ENCODE results near the gene CD47.

The CD47 gene

GRCh38 chr3:108051005-108051404 is 39.8 kb downstream of the CD47 start:
- peak; percentile 12 for DNase-seq (ENCODE audit: low read depth)

GRCh38 chr3:108047987-108048386 is 42.8 kb downstream of the CD47 start:
- no peak for DNase-seq (ENCODE audit: low read depth)

DNA sequence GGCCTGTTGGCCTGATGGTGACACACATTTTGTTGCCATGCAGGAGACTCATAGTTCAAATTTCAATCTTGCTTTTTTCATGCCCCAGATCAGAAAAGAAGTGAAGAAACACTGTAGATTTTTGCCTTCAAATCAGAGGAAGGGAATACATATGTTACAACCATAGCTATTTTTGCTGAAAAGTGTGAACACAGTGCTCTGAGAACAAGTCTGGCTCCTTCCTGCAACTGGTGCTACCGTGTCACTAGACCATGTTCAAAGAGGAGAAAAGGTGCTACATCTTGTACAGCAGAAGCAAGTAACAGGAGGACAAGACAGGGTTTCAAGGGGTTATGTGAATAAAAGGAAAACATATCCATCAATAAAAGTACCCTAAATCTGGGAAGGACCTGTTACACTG is 44.6 kb downstream of the CD47 start:
- no peak for DNase-seq (ENCODE audit: low read depth)

DNA sequence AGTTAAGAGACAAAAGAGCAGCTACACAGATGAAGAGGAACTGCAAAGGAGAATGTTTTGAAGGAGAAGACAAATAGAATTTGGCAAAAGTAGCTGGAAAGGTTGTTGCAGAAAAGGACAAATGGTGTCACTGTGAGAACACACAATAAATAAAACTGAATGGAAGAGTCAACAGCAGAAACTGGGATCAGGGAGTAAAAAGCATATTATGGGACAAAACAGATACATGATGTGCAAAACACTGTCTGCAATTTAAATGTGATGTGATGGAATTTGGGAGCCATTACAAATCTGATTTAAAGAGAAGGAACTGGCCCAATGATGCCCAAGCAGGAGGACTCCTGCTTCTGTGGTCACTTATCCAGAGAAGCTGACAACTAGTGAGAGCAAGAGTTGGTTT is 46.1 kb downstream of the CD47 start:
- no peak for DNase-seq (ENCODE audit: low read depth)

GRCh38 chr3:108042300-108042699 is 48.5 kb downstream of the CD47 start:
- no peak for DNase-seq (ENCODE audit: low read depth)

DNA sequence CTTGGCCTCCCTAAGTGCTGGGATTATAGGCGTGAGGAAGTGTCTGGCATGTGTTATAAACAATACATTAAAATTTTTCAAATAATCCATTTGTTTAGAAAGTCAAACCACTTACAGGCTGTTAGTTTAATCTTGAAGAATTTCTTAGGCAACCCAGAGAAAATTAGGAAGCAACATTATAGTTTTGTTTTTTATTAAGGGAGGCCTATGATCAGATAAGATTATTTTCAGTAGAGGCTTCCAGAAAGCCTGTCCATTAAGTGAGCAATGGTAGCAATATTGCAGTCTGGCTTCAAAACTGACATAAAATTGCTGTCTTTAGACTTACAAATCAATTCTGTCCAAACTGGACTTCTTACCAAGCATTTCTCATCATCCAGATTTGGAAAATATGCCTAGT is 49.6 kb downstream of the CD47 start:
- no peak for DNase-seq (ENCODE audit: low read depth)

DNA sequence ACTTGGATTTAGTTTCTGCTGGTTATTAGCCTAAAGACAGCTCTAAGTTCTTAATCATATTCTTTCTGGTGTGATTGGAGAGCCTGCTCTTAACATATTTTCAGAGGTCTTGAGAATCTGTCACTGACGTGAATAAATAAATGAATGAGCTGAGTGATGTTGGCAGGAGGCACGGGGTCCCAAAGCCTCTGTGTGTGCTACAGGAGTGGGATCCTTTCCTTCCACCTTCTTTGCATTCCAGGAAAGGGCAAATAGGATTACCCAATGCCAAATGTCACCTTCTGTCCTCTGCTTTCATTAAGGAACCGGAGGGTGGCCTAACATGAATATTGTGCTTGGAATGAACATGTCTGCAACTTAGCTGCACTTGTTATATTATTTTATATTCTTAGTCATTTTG is 53.1 kb downstream of the CD47 start:
- DNase-seq (ENCODE audit: low read depth) = no peak

GRCh38 chr3:108036984-108037741 is 53.7 kb downstream of the CD47 start:
- DNase-seq (ENCODE audit: low read depth) = no peak

- no peak for DNase-seq (ENCODE audit: low read depth)
These were observed 54.4 kb downstream of the CD47 start for GRCh38 chr3:108036401-108036800.

- DNase-seq (ENCODE audit: low read depth) = no peak
These were observed 55.1 kb downstream of the CD47 start for GRCh38 chr3:108035751-108036150.

- no peak for DNase-seq (ENCODE audit: low read depth)
These were observed 58.9 kb downstream of the CD47 start for GRCh38 chr3:108031895-108032294.

DNA sequence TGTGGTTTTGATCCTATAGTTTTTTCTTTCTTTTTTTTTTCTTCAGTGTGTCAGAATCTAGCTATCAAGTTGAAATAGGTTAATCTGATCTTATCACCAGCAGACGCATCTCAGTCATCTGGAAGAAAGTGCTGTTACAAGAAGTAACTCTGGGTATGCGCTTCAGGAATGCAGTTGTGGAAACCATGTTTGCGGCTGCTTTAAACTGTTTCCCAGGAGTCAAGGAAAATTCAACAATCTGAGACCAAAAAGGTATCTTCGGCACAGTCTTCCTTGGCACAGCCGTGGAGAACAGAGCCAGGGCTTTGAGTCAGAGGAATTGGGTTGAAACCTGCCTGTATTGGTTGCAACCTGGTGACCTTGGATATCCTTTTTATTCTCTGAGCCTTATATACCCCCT is 59.9 kb downstream of the CD47 start:
- no peak for DNase-seq (ENCODE audit: low read depth)

GRCh38 chr3:108029466-108029865 is 61.4 kb downstream of the CD47 start:
- no peak for DNase-seq (ENCODE audit: low read depth)

DNA sequence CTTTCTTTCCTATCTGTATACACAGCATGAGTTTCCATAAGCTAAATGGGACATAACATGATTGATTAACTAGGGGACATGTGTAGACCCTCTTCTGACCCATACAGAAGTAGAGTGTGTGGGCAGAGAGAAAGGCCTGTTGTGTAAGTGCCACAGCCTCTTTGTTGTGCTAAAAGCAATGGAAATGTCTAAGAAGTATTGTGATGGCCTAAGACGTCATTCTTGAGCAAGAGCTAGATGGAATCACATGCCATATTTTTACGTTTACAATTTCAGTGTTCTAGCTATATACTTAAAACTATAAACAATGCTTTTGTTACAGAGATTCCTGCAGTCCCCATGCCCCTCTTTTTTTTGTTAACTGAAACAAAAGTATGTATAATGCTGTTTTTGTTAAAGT is 61.9 kb downstream of the CD47 start:
- no peak for DNase-seq (ENCODE audit: low read depth)

DNA sequence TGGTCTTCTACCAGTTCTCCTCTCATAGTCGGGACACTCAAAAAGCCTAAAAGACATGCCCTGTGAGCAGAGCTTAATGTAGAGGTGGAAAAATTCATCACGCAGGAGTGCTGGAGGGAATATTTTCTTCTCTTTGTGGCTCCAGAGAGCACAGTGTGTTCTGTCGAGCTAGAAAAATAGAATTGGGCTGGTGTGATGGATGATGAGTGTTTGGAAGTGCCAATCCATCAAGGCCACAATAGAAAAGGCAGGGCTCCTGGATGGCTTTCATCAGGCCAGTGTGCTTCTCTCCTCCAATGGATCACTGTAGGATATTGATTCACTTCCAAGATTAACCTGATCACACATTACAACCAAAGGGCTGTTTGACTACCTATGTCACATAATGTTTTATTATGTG is 65.7 kb downstream of the CD47 start:
- DNase-seq (ENCODE audit: low read depth) = no peak

GRCh38 chr3:108024146-108024850 is 66.5 kb downstream of the CD47 start:
- no peak for DNase-seq (ENCODE audit: low read depth)

- DNase-seq (ENCODE audit: low read depth) = no peak
These were observed 68.3 kb downstream of the CD47 start for GRCh38 chr3:108022256-108023150.

- no peak for DNase-seq (ENCODE audit: low read depth)
These were observed 69.3 kb downstream of the CD47 start for GRCh38 chr3:108021533-108021932.

- no peak for DNase-seq (ENCODE audit: low read depth)
These were observed 69.7 kb downstream of the CD47 start for GRCh38 chr3:108021131-108021530.

GRCh38 chr3:108018552-108018951 is 72.3 kb downstream of the CD47 start:
- DNase-seq (ENCODE audit: low read depth) = no peak

- DNase-seq (ENCODE audit: low read depth) = no peak
These were observed 73.2 kb downstream of the CD47 start for GRCh38 chr3:108017587-108017986.

GRCh38 chr3:108014943-108015342 is 75.9 kb downstream of the CD47 start:
- no peak for DNase-seq (ENCODE audit: low read depth)

All from HS-27A (cell line).